Left renal cortex interstitium (tissue), 4 donors: ENCODE data around the gene ENTREP1. TPM values are rescaled to one million over a fixed set of nuclear protein-coding genes. Genes with fewer than 3 reads are reported as not detected.
A peak's percentile ranks its signal among the peaks of the same experiment; 100 is the strongest.
"Not testable (repeated sequence)": the region's sequence is repeated elsewhere in the genome, so short reads cannot be mapped to it uniquely, and the experiment has no call there.

Source experiments
- DNase-seq, 4 donors: peaks; one replicate each; pipeline ENCODE4 v3.0.0-alpha.2; 2013; ENCODE audit warnings: low read depth in 4 of 4, low spot score in 2 of 4, missing footprints in 1 of 4
- polyA plus RNA-seq, 4 donors: library from polyadenylated mRNA; unstranded; fragments of 120-200 nt; gene quantifications; one replicate each; pipeline ENCODE4 v1.2.1, GENCODE V29; 2013; ENCODE audit not compliant: insufficient read length in 4 of 4

Gene ENTREP1
- polyA plus RNA-seq, 4 donors: 2.2 to 4.0 (median 3.1) TPM

DNA sequence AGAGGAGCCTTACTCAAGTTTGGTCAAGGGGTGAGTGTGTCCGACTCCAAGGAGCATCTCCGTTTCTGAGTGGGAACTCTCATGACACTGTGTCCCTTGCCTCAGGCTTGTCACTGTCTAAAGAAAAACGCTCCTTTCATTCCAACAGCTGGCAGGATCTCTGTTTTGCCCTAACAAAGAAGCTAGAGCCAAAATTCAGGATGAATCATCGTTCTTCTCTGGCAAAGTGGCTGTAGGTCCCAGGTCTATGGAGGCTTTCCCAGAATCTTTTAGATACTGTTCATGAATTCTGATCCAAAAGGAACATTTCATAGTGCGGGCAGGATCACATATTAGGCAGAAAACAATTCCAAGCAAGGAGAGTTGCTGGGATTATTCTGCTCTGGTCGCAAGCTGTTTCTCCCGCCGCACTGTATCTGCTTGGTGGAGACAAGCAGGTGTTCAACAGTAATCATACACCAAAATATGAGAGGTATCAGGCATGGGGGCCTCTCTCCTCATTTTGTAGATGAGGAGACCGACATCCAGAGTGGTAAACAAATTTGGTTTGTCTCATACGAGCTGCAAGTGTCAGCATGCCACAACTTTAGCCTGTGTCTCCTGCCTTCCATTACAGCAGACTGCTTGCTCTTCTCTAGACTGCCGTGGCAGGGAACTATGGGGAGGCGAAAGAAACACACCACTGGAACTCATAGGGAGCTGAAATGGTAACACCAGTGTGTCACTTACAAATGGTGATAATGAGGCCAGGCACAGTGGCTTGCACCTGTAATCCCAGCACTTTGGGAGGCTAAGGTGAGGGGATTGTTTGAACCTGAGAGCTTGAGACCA is 72.6 kb downstream of the ENTREP1 start:
- no peak for DNase-seq

DNA sequence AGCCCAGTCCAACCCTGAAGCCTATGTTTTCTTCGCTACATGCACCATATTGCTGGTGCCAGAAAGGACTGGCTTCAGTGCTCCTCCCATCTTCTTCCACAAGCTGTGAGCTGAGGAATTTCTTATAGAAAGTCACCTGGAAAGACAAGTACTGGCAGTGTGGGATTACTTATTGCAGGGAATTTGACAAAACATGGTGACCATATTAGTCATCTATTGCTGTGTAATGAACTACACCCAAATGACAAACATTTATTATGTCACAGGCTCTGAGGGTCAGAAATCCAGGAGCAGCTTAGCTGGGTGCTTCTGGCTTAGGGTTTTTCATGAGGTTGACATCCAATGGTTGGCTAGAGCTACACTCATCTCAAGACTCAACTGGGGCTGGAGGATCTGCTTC is 75.5 kb downstream of the ENTREP1 start:
- no peak for DNase-seq

DNA sequence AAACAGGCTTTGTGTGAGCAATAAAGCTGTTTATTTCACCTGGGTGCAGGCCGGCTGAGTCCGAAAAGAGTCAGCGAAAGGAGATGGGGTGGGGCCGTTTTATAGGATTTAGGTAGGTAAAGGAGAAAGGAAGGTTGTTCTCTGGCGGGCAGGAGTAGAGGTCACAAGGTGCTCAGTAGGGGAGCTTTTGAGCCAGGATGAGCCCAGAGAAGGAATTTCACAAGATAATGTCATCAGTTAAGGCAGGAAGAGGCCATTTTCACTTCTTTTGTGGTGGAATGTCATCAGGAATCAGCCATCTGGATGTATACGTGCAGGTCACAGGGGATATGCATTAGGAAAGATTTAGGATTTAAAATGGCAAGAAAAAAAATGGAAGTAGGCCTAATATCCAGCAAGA is 84.9 kb downstream of the ENTREP1 start:
- not testable (repeated sequence) for DNase-seq

DNA sequence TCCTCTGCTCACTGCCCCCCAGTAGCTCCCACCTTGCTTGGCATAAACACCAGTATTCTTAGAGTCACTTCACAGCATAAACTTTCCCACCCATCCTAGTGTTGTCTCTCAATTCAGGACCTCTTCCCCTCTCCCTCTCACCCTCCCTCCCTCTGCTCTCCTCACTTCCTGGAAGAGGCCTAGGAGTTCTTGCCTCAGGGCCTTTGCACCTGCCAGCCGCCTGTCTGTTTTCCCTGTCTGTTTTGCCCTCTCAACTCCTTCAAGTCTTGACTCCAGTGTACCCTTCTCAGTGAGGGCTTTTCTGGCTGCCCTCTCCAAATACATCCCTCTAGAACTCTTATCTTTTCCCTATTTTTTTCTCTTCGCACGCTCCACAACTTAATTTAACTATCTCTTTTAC is 86.2 kb downstream of the ENTREP1 start:
- DNase-seq: no peak

DNA sequence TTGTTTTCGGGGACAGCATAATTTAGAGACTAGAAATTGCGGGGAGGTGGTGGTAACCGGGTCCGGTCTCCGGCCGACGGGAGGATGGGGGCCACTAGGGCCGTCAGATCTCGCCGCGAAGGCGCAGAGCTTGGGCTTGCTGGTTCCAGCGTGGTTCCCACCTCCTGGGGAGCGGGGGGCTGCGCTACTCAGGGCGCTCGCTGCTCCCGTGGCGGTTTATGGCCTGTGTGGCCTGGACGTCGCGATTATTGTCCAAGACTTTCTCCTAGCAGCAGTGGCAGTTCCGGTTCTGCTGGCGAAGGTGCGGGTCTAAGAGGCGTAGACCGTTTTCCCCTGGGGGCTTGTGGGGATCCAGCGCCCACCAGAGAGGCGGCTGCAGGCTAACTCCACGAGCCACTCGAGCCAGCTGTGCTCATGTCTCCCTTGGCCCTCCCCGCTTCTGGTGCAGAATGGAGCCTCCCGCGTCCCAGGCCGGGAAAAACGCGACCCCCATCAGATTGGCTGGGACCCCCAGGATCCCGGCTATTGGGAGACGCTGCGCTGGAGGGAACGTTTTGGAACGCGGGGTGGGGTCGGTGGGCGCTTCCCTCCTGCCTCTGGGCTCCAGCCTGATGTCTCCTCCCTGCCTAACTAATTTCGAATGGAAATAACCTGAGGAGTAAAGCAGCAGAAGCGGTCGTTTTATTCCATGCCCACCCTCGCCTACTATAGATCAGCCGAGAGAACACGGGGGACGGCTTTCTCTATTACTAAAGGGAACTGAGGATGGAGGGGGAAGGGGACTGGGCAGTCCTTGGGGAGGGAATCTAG is 87.1 kb downstream of the ENTREP1 start:
- no peak for DNase-seq

DNA sequence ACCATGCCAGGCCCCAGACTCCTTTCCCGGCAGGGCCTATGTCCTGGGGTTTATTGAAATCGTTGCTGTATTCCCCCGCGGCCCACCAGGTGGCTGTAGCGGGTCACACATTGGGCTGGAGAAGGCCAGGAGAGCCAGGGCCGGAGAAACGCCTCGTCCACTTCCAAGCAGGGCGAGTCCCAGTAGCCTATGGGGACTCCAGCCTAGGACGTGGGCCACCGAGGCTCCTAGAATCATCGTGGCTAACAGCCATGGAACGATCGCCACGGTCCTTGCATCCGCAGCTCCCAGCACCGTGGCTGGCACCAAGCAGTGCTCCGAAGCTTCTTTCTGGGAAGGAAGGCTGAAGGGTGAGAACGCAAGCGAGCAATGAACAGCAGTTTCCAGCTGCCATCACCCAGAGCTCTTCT is 87.7 kb downstream of the ENTREP1 start:
- peak in 3 of 4 donors; percentile 47 to 62 (median 60) for DNase-seq

DNA sequence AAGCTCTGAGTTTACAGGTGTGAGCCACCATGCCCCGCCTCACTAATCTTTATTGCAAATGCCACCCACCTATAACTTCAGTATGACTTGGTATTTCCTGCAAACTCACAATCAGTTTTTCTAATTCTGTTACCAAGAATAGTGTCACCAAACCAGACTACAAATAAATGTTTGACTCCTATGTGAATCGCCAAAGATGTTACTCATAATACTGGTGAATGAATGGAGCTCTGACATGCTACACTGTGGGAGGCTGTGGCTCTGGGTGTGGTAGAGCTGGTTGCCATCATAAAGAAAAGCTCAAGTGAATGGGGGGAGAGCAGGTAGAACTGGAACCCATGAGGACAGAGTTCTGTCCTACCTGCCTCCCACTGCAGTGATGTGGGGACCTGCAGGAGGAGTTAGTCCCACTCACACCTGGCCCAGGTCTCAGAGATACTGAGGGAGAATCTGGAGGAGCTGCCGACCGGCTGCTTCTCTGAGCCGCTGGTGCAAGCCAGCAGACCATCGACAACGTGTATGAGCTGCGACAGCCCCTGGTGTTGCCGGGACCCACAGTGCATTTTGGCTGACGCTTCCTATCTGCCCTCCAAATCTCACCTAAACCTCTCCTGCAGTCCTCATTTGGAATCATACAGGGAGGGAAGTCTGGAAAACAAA is 95.7 kb downstream of the ENTREP1 start:
- no peak for DNase-seq

DNA sequence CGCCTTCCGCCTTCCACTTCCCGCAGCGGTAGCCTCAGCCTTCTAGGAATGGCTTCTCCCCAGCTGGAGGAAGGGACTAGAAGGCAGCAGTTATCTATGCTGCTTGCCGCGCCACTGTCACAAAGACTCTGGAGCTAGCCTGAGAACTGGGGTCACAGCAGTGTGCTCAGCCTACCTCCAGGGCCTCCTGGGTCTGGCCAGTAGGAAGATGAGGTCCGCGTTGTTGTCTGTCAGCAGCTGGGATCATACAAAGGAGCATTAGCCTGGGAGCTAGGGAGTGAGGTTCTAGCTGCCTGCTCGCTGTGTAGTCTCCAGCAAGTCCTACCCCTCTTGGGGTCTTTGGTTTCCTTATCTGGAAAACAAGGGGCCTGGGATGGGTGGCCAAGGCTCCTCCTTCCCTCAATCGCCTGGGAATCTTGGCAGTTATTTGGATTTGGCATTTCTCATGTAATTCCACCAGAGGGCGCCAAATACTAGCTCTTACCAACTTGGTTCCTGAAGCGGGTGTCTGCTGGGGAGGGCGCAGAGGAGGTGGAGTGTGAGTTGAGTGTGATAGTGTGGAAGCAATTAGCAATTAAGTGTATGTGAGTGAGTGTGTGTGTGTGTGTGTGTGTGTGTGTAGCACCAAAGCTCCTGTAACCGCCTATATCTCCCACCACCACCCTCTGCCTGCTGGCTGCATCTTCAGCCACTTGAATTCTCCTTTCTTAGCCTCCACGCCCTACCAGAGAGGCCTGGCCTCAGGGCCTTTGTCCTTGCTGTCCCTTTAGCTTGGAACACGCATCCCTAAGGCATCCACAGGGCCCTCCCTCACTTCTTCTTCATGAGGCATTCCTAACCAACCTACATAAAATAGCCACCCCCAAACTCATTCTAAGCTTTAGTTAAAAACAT is 97.1 kb downstream of the ENTREP1 start:
- DNase-seq: peak in 1 of 4 donors; percentile 65

DNA sequence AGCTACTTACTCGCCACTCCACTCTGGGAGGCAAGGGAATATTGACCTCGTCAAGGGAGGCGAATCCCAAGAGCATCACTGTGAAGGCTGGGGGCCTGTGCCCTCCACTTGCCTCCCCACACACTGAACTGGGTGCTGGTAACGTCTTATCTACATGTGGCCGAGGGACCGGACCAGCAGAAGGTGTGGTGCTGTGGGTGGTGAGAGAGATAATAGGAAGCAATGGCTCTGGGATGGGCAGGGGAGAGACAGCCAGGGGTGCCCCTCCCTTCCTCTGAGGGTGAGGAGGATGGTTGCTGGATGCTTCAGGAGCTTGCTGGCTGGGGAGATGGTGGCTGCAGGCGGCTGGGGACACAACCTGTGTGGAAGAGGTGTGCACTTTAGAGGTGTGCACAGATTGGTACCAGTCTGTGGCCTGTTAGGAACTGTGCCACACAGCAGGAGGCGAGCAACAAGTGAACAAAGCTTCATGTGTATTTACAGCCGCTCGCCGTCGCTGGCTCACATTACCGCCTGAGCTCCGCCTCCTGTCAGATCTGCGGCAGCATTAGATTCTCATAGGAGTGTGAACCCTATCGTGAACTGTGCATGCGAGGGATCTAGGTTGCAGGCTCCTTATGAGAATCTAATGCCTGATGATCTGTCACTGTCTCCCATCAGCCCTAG is 100.3 kb downstream of the ENTREP1 start:
- no peak for DNase-seq

DNA sequence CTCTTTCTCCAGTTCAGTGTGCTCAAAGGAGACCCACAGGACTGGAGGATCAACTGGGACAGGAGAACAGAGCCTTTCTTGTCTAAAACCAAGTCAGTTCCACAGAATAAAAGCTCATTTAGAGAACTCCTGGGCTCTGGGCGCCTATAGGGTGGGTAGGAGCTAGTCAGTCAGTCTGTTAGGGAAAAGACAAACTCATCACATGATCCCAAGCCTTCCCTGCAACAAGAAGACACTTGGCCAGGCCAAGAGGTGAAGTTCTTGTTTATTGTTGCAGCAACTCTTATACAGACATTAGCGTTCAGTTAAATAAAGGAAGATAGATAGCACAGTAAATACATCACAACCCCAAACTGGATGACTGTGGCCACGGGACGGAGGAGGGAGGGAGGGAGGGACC is 102.3 kb downstream of the ENTREP1 start:
- no peak for DNase-seq

DNA sequence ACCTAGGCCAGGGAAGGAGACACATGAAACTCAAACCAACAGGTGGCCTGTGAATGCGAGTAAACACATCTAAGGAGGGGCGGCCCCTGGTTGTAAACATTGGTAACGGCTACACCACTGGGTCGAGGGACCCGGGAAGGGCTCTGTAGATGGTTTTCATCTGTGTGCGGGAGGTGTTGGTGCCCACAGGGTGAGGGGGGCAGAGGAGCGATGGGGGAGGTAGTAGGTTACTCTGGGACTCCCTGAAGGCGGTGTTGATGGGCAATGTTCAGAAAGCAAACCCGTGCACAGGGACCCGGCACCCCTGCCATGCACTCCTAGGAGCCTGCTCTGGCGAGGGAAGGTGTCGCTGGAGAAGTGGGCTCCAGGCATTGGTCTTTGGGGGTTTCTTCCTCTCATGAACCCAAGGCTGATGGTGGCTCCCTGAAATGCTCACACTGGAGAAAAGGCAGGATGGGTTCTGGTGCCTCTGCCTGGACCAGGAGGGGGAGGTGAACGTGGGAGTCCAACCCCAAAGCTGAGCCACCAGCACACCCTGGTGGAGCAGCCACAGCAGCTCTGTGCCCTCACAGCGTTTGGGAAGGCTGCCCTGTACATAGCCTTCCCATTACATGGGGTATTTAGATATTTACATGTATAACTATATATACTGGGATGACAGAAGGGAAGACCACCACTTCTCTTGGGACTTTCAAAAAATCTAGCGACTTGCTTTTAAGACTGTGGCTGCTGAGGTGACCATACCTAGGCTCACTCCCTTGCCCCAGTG is 103.2 kb downstream of the ENTREP1 start:
- no peak for DNase-seq

DNA sequence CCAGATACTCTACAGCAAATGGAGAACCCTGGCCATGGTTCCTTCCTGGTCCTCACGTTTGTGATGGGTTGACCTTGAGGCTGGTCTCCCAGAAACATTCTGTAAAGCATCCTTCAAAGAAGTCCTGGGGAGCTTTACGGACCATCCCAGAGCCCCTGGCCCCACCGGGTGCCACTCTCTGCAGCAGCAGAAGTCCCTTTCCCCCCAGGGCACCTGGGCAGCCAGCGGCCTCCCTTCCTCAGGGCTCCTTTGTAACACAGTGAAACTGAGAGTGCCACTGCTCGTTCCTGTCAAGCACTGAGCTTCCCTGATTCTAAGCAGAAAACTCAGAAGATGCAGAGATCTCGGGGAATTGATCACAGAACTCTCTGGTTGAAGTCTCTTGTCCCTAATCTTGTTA is 104.3 kb downstream of the ENTREP1 start:
- no peak for DNase-seq

DNA sequence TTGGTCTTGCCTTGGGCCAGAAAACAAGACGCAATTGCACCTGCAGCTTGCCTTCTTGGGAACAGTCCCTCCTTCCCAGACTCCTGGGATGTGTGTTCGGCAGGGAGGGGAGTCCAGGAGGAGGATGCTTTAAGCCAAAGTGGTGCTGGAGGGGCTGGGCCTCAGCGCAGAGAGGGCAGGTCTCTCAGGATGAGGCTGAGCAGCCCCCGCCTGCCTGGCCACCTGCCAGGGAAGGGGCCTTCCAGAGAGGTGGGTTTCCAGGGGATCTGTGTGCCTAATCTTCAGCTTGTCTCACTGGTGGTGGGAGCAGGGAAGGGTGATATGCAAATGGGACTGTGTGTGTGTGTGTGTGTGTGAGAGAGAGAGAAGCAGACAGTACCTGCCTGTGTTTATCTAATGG is 105.2 kb downstream of the ENTREP1 start:
- DNase-seq: no peak

DNA sequence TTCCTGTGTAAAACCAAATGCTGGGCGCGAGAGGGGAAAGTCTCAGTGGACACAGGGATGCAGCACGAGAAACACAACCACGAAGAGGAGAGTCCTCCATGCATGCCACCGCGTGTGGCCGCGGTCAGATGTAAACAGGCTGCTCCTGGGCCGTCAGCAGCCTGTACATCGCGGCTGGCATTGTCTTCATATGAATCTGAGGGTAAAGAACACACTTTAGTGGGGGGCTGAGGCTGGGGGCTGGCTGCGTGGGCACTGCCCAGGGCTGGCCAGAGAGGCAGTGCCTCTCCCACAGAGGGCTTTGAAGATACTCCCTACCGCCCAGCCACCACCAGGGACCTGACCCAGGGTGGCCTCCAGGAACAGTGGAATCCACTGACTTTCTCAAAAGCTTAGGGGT is 106.2 kb downstream of the ENTREP1 start:
- no peak for DNase-seq

DNA sequence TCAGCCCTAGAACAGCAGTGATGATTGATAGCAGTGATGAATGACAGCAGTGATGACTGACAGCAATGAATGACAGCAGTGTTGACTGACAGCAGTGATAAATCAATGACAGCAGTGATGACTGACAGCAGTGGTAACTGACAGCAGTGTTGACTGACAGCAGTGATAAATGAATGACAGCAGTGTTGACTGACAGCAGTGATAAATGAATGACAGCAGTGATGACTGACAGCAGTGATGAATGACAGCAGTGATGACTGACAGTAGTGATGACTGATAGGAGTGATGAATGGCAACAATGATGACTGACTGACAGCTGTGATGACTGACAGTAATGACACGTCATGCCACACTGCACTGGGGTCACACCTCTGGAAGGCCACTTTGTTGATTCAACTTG is 106.8 kb downstream of the ENTREP1 start:
- DNase-seq: no peak

DNA sequence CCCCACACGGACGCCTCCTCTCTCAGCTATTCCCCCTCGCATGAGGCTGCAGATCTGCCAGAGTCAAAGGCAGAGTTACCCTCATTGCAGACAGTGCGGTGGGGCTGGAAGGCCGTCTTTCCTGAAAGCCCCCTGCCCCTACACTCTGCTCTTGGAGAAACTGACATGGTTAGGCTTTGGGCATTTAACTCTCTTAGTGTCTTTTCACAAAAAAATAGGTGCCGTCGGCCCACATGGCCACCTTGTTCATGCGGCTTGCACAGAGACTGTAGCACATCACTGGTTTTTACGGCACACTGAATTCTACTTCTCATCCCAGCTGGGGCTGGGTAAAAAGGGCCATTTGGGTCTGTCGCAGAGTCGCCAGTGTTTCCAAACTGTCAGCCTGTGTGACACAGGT is 107.6 kb downstream of the ENTREP1 start:
- DNase-seq: no peak

DNA sequence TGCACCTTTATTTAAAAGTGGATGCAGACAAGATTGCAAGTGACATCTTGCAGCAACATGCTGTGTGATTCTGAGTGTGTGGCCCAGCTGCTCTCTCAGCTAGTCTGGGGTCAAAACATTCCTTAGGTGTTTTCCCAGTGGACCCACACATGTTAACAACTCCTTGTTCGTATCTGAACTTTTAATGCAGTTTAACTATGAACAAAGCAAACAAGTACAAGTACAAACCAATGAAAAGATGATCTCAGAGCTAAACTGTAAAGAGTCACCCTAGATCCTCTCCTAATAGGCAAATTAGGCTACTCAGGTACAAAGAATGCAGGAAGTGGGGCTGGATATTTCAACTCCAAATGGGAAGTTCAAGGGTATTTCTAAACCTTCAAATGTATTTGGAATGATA is 108.4 kb downstream of the ENTREP1 start:
- DNase-seq: no peak

DNA sequence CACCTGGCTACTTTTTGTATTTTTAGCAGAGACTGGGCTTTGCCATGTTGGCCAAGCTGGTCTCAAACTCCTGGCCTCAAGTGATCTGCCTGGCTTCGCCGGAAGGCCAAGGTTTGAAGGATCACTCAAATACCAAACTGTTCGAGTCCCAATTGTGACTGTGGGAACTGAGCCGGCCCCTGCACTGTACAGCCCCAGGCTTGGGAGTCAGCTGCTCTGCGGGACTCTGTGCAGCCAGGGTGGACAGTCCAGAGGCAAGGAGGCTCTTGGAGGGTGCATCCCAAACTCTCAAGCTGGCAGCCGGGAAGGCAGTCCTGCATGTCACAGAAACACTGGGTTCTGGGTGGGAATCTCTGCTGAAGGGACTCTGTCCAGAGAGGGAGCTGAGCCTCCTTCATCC is 109.0 kb downstream of the ENTREP1 start:
- DNase-seq: no peak

DNA sequence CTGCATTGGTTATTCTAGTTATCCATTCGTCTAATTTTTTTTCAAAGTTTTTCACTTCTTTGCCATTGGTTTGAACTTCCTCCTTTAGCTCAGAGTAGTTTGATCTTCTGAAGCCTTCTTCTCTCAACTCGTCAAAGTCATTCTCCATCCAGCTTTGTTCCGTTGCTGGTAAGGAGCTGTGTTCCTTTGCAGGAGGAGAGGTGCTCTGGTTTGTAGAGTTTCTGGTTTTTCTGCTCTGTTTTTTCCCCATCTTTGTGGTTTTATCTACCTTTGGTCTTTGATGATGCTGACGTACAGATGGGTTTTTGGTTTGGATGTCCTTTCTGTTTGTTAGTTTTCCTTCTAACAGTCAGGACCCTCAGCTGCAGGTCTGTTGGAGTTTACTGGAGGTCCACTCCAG is 114.6 kb downstream of the ENTREP1 start:
- DNase-seq: not testable (repeated sequence)
